Calu3 (cell line): Measurements from ENCODE around the gene CMYA5. TPM values are rescaled to one million over a fixed set of nuclear protein-coding genes. Genes with fewer than 3 reads are reported as not detected.
A peak's percentile ranks its signal among the peaks of the same experiment; 100 is the strongest.

Experiments used
- Bru-seq: library from RNA; stranded (reverse); fragments of 400-500 nt; gene quantifications from one replicate; lab custom pipeline; 2021; lab: Mats Ljungman, UMichigan
- BruChase-seq, 2 experiments: library from RNA; stranded (reverse); fragments of 400-500 nt; gene quantifications; one replicate each; lab custom pipeline; 2021; lab: Mats Ljungman, UMichigan
- BruUV-seq: library from RNA; stranded (reverse); fragments of 400-500 nt; replicated peaks from 2 replicates; lab custom pipeline; 2021; lab: Mats Ljungman, UMichigan
- CTCF ChIA-PET: fragments of 300-600 bp; sonication (Branson Sonifier 250); formaldehyde crosslinking; loops from one replicate; lab custom pipeline; 2022; ENCODE audit warnings: antibody characterized with exemption; lab: Charles Lee
- DNase-seq: peaks from one replicate; pipeline ENCODE4 v3.0.0; 2022
- H3K27ac Mint-ChIP-seq: one replicate; pipeline ENCODE4 v1.8.0; 2022; ENCODE audit warnings: mixed read lengths; ENCODE audit not compliant: unreplicated experiment
- H3K27me3 Mint-ChIP-seq: one replicate; pipeline ENCODE4 v1.8.0; 2022; ENCODE audit warnings: mixed read lengths; ENCODE audit not compliant: unreplicated experiment
- H3K36me3 Mint-ChIP-seq: one replicate; pipeline ENCODE4 v1.8.0; 2022; ENCODE audit warnings: mild to moderate bottlenecking, moderate library complexity, mixed read lengths; ENCODE audit not compliant: insufficient read depth, unreplicated experiment
- H3K4me1 Mint-ChIP-seq: one replicate; pipeline ENCODE4 v1.8.0; 2022; ENCODE audit warnings: mild to moderate bottlenecking, low read depth, mixed read lengths; ENCODE audit not compliant: unreplicated experiment
- H3K4me3 Mint-ChIP-seq: one replicate; pipeline ENCODE4 v1.8.0; 2022; ENCODE audit warnings: mild to moderate bottlenecking, low read depth, moderate library complexity, mixed read lengths; ENCODE audit not compliant: unreplicated experiment
- H3K9me3 Mint-ChIP-seq: one replicate; pipeline ENCODE4 v1.8.0; 2022; ENCODE audit warnings: low read depth, mixed read lengths; ENCODE audit not compliant: unreplicated experiment
- CTCF ChIP-seq: fragments of 200-600 bp; IDR thresholded peaks from one replicate; pipeline ENCODE4 v1.8.0; 2022; ENCODE audit warnings: antibody characterized with exemption; ENCODE audit not compliant: unreplicated experiment
- intact Hi-C: fragments of 100-400 bp; cut with micrococcal nuclease; formaldehyde crosslinking; loops from one replicate; pipeline ENCODE4 v1.10.0; 2022; ENCODE audit not compliant: unreplicated experiment
- long read RNA-seq: library from polyadenylated mRNA; stranded (forward); transcript quantifications from one replicate; pipeline ENCODE4 v2.0.0, GENCODE V29; 2022
- total RNA-seq: library from RNA; stranded (reverse); gene quantifications from 2 replicates; pipeline ENCODE4 v1.2.3, GENCODE V29; 2022

The CMYA5 gene
- total RNA-seq (1.8 and 3.3 TPM in 2 replicates), Bru-seq, nascent RNA (percentile 41 among the genes with signal in this experiment), BruChase-seq, experiment 1, labeled RNA remaining after a 6-hour chase (percentile 56 among the genes with signal in this experiment), BruChase-seq, experiment 2, labeled RNA remaining after a 2-hour chase (percentile 55 among the genes with signal in this experiment)
- long read RNA-seq, partial matches to known transcripts = 0 of 1 reads
- long read RNA-seq, other reads (novel, unspliced or antisense) = 1 of 1 reads

DNA sequence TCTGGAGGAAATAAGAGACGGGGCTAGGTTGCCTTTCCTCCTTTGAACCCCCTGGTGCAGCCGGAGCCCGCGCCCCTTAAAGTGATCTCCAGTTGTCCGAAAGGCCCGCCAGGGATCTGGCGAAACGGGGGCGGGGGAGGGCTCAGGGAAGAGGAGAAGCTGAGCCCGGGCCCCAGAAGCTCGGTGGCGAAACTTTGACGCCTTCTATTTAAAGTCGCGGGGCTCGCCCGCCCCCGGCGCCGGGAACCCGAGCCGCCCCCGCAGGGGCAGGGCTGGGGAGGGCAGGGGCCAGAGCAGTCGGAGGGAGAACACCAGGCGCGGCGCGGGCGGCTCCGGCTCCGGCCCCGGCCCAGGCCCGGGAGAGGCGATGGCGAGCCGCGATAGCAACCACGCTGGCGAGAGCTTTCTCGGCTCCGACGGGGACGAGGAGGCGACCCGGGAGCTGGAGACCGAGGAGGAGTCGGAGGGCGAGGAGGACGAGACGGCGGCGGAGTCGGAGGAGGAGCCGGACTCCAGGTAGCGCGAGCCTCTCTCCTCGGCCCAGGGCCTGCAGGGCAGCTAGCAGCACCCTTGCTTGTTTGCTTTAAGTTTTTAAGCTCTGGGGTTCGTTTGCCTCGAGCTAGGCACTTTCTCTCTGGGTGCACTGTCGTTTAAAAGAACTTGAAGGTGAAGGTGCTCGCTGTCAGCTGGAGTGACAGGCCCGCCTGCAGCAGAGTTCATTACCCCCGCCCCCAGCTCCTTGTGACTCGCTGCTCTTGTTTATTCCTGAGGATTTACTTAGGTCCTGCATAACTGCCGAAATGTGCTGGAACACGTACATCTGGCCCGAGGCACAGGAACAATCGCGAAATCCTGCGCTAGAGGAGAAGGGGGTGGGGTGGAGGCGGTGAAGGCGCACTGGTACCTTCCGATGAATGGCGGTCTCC is at the start of gene CMYA5:
Gene CMYA5, plus strand, starts transcription at position 296 of the 926 bp plus-strand sequence. Its CDS starts 72 bp downstream, at position 368.
- no TSS peak for BruUV-seq
- intact Hi-C loops = no loop called here
- H3K27me3 Mint-ChIP-seq = no peaks in the 10 kb centered on the region
- H3K9me3 Mint-ChIP-seq = no peaks in the 10 kb centered on the region
- H3K27ac Mint-ChIP-seq = no peak within 1 kb of the TSS
- peaks cover 12% of the 10 kb centered on the region for H3K36me3 Mint-ChIP-seq
- TF ChIP-seq CTCF = no peak
- DNase-seq = peak; percentile 31
- CTCF ChIA-PET = interaction anchor here (0.6 to 2.0 kb wide), 5 partner anchors 11 to 85 kb away, joined by 3 to 9 read pairs (median 3); no protein-coding TSS in a partner anchor
- H3K4me1 Mint-ChIP-seq = peaks cover 24% of the 10 kb centered on the region
- H3K4me3 Mint-ChIP-seq = peak within 1 kb of the TSS; percentile 55

- intact Hi-C loops = no loop called here
- no TSS peak for BruUV-seq
- Mint-ChIP-seq H3K4me1 (no peaks in the 10 kb centered on the region), H3K9me3 (no peaks in the 10 kb centered on the region), H3K27ac (no peak overlapping the region), H3K27me3 (no peaks in the 10 kb centered on the region), H3K4me3 (no peak overlapping the region), H3K36me3 (peaks cover 22% of the 10 kb centered on the region)
- CTCF ChIA-PET = no interaction called here
- no peak for DNase-seq
- no peak for TF ChIP-seq CTCF
These were observed 49.0 kb upstream of the CMYA5 start for GRCh38 chr5:79640571-79641055.

DNA sequence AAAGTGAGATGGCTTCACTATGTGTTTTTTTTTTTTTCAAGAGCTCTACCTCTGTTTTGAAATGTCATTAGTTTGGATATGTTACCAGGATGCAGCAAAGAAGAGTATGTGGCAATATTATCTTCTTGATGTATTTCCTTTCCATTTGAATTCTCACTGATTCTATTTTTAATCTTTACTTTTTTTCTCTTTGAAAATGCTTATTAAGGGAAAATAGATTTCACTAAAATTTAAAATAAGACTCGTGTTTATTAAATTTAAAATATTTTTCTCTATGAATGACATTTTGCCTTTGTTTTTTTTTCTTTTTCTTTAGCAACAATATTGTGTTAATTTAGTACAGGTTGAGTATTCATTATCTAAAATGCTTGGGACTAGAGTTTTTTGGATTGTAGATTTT is 48.2 kb upstream of the CMYA5 start:
- DNase-seq = no peak
- H3K27ac Mint-ChIP-seq = no peak overlapping the region
- no peaks in the 10 kb centered on the region for H3K4me1 Mint-ChIP-seq
- intact Hi-C loops = no loop called here
- CTCF ChIA-PET = interaction anchor here (0.6 kb wide), 1 partner anchor 12 kb away, joined by 3 read pairs; no protein-coding TSS in a partner anchor
- H3K4me3 Mint-ChIP-seq = no peak overlapping the region
- peaks cover 27% of the 10 kb centered on the region for H3K36me3 Mint-ChIP-seq
- no peak for TF ChIP-seq CTCF
- no peaks in the 10 kb centered on the region for H3K9me3 Mint-ChIP-seq
- H3K27me3 Mint-ChIP-seq = no peaks in the 10 kb centered on the region
- no TSS peak for BruUV-seq

- Mint-ChIP-seq H3K27ac (no peak overlapping the region), H3K27me3 (no peaks in the 10 kb centered on the region), H3K4me1 (no peaks in the 10 kb centered on the region), H3K4me3 (no peak overlapping the region), H3K9me3 (no peaks in the 10 kb centered on the region), H3K36me3 (peaks cover 25% of the 10 kb centered on the region)
- no TSS peak for BruUV-seq
- DNase-seq = no peak
- intact Hi-C loops = no loop called here
- no peak for TF ChIP-seq CTCF
- CTCF ChIA-PET = no interaction called here
These were observed 47.4 kb upstream of the CMYA5 start for GRCh38 chr5:79642210-79642609.
